Glutamatergic neuron (in vitro differentiated cells): ENCODE measurements around the gene TATDN2. TPM values are rescaled to one million over a fixed set of nuclear protein-coding genes. Genes with fewer than 3 reads are reported as not detected.

Source experiments
- DNase-seq: peaks from one replicate; pipeline ENCODE4 v3.0.0; 2022
- H3K27ac Mint-ChIP-seq: one replicate; pipeline ENCODE4 v1.8.0; 2020; ENCODE audit warnings: mild to moderate bottlenecking, mixed read lengths, inconsistent platforms; ENCODE audit not compliant: unreplicated experiment
- H3K27me3 Mint-ChIP-seq: one replicate; pipeline ENCODE4 v1.8.0; 2020; ENCODE audit warnings: mild to moderate bottlenecking, moderate library complexity, mixed read lengths, inconsistent platforms; ENCODE audit not compliant: unreplicated experiment
- H3K36me3 Mint-ChIP-seq: one replicate; pipeline ENCODE4 v1.8.0; 2020; ENCODE audit warnings: mild to moderate bottlenecking, mixed read lengths, inconsistent platforms; ENCODE audit not compliant: unreplicated experiment
- H3K4me1 Mint-ChIP-seq: one replicate; pipeline ENCODE4 v1.8.0; 2020; ENCODE audit warnings: mild to moderate bottlenecking, low read depth, mixed read lengths, inconsistent platforms; ENCODE audit not compliant: unreplicated experiment
- H3K4me3 Mint-ChIP-seq: one replicate; pipeline ENCODE4 v1.8.0; 2020; ENCODE audit warnings: mild to moderate bottlenecking, mixed read lengths, inconsistent platforms; ENCODE audit not compliant: unreplicated experiment
- H3K9me3 Mint-ChIP-seq: one replicate; pipeline ENCODE4 v1.8.0; 2020; ENCODE audit warnings: mild to moderate bottlenecking, moderate library complexity, mixed read lengths, inconsistent platforms; ENCODE audit not compliant: unreplicated experiment
- CTCF ChIP-seq: fragments of 200-600 bp; sonication (generic); IDR thresholded peaks from one replicate; pipeline ENCODE4 v1.5.0; 2021; ENCODE audit not compliant: partially characterized antibody, unreplicated experiment
- total RNA-seq: library from RNA; stranded (reverse); fragmentation: NEBNext Ultra II Directional; extraction: Animal tissue kit (Norgen Biotek cat#: 25700); gene quantifications from one replicate; pipeline ENCODE4 v1.2.1, GENCODE V29; 2021; ENCODE audit not compliant: unreplicated experiment

Gene TATDN2
- total RNA-seq, 1 donor from 2014 or later = 24.7 TPM

GRCh38 chr3:10288575-10288960 lies 40.3 kb downstream of the TATDN2 start:
- no peak for DNase-seq
- H3K4me1 Mint-ChIP-seq = peaks cover 6% of the 10 kb centered on the region
- peaks cover 4% of the 10 kb centered on the region for H3K27me3 Mint-ChIP-seq
- TF ChIP-seq CTCF = no peak
- H3K27ac Mint-ChIP-seq = no peak overlapping the region
- H3K4me3 Mint-ChIP-seq = no peak overlapping the region
- H3K36me3 Mint-ChIP-seq = no peaks in the 10 kb centered on the region
- H3K9me3 Mint-ChIP-seq = peaks cover 4% of the 10 kb centered on the region

DNA sequence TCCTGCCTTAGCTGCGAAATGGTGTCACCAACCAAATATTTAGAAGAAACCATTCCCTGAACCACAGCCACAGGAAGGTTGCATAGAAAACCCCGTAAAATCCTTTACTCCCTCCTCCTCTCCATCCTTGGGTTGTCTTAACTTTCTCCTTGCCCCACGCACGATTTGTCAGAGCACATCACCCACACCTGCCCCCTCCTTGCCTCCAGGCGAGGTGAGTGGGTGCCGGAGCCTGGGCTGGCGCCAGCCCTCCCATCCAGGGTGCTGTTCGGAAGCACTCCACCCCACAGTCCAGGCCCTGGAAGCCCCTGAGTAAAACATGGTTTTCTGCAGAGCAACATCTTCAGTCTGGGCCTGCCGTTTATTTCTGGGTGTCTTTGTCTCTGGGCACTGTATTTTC lies 40.8 kb downstream of the TATDN2 start:
- TF ChIP-seq CTCF = no peak
- DNase-seq = no peak
- Mint-ChIP-seq H3K27me3 (peaks cover 4% of the 10 kb centered on the region), H3K4me1 (peaks cover 6% of the 10 kb centered on the region), H3K36me3 (no peaks in the 10 kb centered on the region), H3K4me3 (no peak overlapping the region), H3K9me3 (peaks cover 4% of the 10 kb centered on the region), H3K27ac (no peak overlapping the region)

DNA sequence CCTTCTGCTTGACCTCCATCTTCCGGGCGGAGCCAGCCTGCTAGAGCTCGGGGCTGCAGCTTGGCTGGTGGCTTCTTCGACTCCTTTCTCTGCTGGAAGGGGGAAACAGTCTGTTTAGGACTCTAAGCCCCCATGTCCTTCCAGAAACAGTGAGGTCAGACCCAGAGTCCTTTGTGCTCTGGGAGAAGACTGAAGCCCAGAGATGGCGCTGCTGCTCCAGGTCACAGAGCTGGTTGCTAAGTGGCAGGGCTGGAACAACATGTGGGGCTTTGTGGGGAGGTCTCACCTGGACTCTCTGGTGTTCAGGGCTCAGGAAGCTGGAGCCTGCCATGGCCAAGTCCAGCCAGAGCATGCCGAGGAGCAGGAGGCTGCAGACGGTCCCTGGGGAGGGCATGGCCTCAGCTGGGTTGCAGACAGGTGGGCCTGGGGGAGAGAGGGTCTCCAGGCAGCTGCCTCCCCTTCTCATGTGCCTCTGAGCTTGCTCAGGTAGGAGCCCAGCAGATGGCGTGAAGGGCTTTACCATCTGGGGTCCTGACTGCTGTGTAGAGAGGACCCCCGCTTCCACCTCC lies 41.6 kb downstream of the TATDN2 start:
- Mint-ChIP-seq H3K36me3 (no peaks in the 10 kb centered on the region), H3K27ac (no peak overlapping the region)

DNA sequence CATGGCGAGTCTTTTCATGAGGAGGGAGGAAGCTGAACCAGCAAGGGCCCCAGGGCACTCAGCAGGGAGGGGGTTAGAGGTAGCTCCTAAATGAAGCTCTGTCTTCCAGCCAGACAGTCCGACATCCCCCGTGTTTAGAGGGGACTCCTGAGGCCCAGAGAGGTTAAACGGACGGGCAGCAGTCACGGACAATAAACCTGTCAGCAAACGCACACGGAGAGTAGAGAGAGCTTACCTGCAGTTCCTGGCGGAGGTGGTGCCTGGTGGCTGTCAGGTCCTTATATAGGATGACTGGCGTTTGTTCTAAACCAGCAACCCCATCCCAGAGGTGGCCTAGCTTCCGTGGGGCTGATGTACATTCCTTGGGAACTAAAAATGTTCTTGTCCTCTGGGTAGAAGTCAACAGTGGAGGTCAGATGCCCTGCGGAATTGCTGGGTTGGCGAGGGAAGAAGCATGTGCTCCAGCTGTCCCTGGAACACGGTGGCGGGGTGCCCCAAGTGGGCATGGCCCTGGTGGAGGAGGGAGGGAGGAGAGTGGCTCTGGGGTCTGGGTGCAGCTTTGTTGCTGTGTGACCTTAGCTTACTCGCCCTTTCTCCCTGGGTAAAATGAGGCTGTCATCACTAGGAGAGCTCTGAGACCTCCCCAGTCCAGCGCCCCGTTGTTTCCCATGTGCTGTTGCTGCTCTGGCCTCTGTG lies 42.4 kb downstream of the TATDN2 start:
- no peak for DNase-seq
- no peaks in the 10 kb centered on the region for H3K36me3 Mint-ChIP-seq
- peaks cover 4% of the 10 kb centered on the region for H3K27me3 Mint-ChIP-seq
- H3K27ac Mint-ChIP-seq = no peak overlapping the region
- H3K4me3 Mint-ChIP-seq = no peak overlapping the region
- H3K4me1 Mint-ChIP-seq = peaks cover 6% of the 10 kb centered on the region
- peaks cover 4% of the 10 kb centered on the region for H3K9me3 Mint-ChIP-seq
- no peak for TF ChIP-seq CTCF

More for the DNA sequence above, 41.6 kb downstream of the TATDN2 start:
- no peak for TF ChIP-seq CTCF
- Mint-ChIP-seq H3K4me3 (no peak overlapping the region), H3K9me3 (peaks cover 4% of the 10 kb centered on the region), H3K27me3 (peaks cover 4% of the 10 kb centered on the region), H3K4me1 (peaks cover 6% of the 10 kb centered on the region)
- peak; percentile 37 for DNase-seq

GRCh38 chr3:10291641-10292040 lies 43.4 kb downstream of the TATDN2 start:
- Mint-ChIP-seq H3K4me3 (no peak overlapping the region), H3K4me1 (peaks cover 6% of the 10 kb centered on the region), H3K27ac (no peak overlapping the region), H3K9me3 (peaks cover 4% of the 10 kb centered on the region), H3K36me3 (no peaks in the 10 kb centered on the region), H3K27me3 (peaks cover 4% of the 10 kb centered on the region)
- no peak for TF ChIP-seq CTCF
- no peak for DNase-seq
